DMS 273 (cell line): Measurements from ENCODE around the gene RCE1.

ENCODE experiments used
- DNase-seq: peaks from one replicate; lab custom pipeline; 2025; ENCODE audit not compliant: unreplicated experiment; lab: John Stamatoyannopoulos, UW

The RCE1 gene

DNA sequence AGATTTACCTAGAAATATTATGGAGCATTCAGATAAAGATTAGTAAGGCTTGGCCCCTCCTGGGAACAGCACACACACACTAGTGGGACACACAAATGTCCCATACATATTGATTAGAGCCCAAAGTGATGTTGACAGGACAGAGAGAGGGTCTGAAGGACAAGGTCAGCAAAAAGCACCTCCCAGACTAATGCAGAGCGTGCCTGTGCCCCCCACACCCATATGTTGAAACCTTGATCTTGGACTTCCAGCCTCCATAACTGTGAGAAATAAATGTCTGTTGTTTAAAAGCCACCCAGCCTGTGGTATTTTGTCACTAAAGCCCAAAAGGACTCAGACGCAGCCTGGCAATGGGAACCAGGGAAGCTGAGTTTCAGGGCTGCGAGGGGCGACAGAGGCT, 41.2 kb downstream of the RCE1 start:
- no peak for DNase-seq

- DNase-seq, result no peak
Measured at GRCh38 chr11:66885469-66885868, 42.2 kb downstream of the RCE1 start.

DNA sequence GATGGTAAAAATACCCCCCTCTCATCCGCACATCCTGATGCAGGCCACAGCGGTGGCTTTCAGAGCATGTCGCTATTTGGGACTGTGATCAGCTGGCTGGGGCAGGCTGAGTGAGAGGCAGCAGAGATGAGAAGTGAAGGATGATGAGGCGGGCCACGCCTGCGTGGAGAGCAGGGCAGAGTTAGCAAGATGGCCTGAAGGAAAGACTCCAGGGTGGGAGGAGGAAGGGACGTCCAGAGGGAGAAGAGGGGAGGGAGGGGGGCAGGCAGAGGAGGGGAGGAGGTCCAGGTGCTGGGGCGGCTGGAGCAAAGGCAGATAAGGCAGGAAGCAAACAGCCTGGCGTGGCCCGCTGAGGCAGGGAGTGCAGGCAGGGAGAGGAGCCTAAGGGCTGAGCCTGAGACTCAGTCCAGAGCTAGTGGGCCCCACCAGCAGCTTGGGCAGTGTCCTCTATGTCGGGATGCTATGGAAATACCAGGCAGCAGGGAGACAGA, 42.8 kb downstream of the RCE1 start:
- no peak for DNase-seq

- DNase-seq, result no peak
Measured at GRCh38 chr11:66886671-66887221, 43.5 kb downstream of the RCE1 start.

GRCh38 chr11:66887526-66887925, 44.3 kb downstream of the RCE1 start:
- DNase-seq, result no peak

DNA sequence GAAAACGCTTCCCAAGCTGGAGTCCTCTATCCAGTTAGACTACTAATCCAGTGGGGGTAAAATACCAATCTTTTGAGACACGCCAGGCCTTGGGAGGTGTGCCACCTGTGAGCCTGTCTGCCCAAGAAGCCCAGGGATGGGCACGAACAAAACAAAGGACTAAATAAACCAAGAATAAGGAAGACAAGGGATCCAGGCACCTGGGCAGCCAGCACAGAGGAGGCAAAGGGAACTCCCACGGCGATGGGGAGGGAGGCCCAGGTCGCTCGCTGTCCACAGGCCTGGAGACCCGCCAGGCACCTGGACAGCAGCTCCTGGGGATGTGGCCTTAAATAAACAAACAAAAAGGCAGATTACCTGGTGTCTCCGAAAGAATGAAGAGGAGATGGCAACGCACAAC, 45.0 kb downstream of the RCE1 start:
- DNase-seq, result no peak

DNA sequence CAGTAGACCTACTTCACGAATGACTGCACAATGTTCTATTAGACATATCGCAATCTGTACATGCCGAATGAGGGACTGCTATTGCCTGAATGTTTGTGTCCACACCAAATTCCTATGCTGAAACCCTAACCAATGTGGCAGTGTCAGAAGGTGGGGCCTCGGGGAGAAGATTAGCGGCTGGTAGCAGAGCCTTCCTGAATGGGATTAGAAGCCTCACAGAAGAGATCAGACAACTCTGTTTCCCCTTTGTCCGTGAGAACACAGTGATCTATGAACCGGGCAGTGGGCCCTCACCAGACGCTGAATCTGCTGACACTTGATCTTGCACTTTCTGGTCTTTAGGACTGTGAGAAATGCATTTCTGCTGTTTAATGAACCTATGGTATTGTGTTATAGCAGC, 46.7 kb downstream of the RCE1 start:
- no peak for DNase-seq

DNA sequence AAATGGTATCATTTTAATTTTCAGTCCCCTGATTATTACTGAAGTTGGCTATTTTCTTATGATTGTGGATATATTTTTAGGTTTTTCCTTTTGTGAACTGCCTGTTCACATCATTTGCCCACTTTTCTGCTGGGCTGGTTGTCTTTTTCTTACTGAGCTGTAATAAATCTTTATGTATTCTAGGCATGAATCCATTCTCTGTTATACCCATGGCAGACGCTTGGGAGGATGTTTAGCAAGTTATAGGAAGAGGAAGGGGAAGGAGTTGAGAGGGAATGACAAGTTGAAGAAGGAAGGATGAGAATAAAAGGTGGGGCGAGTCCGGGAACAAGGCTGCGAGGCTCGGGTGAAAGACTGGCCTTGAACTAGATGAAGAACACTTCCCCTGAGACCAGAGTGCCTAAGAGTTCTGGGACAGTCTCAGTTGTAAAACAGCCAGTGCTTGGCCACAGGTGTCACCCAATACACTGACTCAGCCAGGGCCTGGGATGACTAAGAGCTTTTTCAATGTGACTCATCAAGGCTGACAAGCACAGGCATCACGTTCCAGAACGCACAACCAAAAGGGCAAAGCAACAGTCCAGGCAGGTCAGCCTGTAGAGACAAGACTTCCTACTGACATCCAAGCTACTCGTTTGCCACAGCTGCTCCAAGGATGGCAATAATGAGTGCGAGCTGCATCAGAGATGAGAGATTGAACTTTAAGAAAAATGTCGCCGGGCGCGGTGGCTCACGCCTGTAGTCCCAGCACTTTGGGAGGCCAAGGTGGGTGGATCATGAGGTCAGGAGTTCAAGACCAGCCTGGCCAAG, 48.8 kb downstream of the RCE1 start:
- DNase-seq, result peak; percentile 16

DNA sequence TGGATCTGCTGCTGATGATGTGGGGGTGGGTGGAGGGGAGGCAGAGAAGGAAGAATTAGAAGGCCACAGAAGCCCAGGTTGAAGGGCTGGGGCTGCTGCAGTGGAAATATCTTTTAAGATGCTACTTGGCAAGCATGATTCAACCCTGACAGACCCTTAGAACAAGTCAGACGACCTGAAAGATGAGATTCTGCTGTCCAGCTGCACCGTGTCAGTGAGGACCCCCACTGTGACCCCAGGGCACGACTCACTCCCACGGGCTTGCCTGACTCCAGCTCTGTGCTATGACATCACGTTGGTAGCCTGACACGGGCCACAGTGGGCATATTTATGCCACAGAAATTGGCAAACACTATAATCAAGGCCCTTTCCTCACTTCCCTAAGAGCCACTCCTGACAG, 49.7 kb downstream of the RCE1 start:
- DNase-seq, result no peak

DNA sequence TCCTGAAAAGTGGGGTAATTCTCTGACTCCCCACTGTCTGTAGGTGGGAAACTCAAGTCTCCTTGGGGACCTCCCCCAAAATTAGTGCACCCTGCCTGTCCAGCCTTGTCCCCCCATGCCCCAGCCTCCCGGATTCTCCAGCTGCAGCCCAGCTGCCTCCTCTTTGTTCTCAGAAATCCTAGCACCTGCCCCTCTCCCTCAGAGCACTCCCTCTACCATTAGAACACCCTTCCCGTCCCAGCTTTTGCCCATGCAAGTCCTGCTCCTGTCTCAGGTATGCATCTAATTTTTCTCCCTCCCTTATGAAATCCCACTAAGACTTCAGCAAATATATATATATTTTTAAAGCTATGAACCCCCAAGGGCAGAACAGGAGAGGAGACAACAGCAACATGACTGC, 50.9 kb downstream of the RCE1 start:
- no peak for DNase-seq
